HepG2 (cell line): Measurements from ENCODE around the gene RFXANK. TPM values are rescaled to one million over a fixed set of nuclear protein-coding genes. Genes with fewer than 3 reads are reported as not detected.
A peak's percentile ranks its signal among the peaks of the same experiment; 100 is the strongest.

Experiments used
- ATAC-seq: fragments of 200-7000 bp; cut with Tn5 transposase; 3 replicates; pipeline ENCODE4 v1.9.1; 2020; ENCODE audit warnings: mild to moderate bottlenecking, moderate library complexity
- BruUV-seq: library from RNA; stranded (reverse); fragments of 400-500 nt; replicated peaks from 2 replicates; lab custom pipeline; 2021; lab: Mats Ljungman, UMichigan
- CTCF ChIA-PET: fragments of 300-600 bp; formaldehyde crosslinking; extraction: SDS; loops from one replicate; lab custom pipeline; 2021; ENCODE audit warnings: low total read pairs, inconsistent platforms, low intra/inter-chr PET ratio; lab: Yijun Ruan, JAX
- POLR2A ChIA-PET: fragments of 350-600 bp; sonication (Branson Sonifier 250); formaldehyde crosslinking; loops from one replicate; lab custom pipeline; 2020; ENCODE audit warnings: antibody characterized with exemption, inconsistent platforms; lab: Yijun Ruan, JAX
- DNase-seq: peaks from one replicate; pipeline ENCODE4 v3.0.0-alpha.2; 2015; ENCODE audit warnings: low spot score
- FAIRE-seq: peaks from 3 replicates; lab custom pipeline; 2011; peaks lifted over from hg19 to GRCh38; lab: Jason Lieb, UNC
- H2AFZ ChIP-seq: one replicate; pipeline ENCODE4 v1.6.1; 2011; ENCODE audit warnings: low read length, inconsistent platforms
- H3K27ac ChIP-seq: fragments of 300-600 bp; 3 replicates; pipeline ENCODE4 v1.8.0; 2011; ENCODE audit warnings: mixed run types, mild to moderate bottlenecking, mixed read lengths, low read length, inconsistent platforms; ENCODE audit not compliant: insufficient read depth; ENCODE audit errors: extremely low read length
- H3K27me3 ChIP-seq, 2 experiments: fragments of 200-600 bp in 1 of 2; 2 replicates in 1 of 2; 3 replicates in 1 of 2; pipeline versions ENCODE4 v1.6.0 to v1.8.0; 2011; ENCODE audit warnings: low read length in 2 of 2, mild to moderate bottlenecking in 2 of 2, moderate library complexity in 2 of 2, inconsistent platforms in 1 of 2; ENCODE audit not compliant: insufficient read depth in 2 of 2, control insufficient read depth in 1 of 2
- H3K36me3 ChIP-seq, 2 experiments: fragments of 200-600 bp in 1 of 2; replicated peaks in 1 of 2; 2 replicates in 1 of 2; 3 replicates in 1 of 2; pipeline versions ENCODE4 v1.5.1 to v1.8.0; 2011; ENCODE audit warnings: low read length in 2 of 2, inconsistent platforms in 1 of 2; ENCODE audit not compliant: insufficient read depth in 2 of 2, control insufficient read depth in 1 of 2
- H3K4me1 ChIP-seq: 2 replicates; pipeline ENCODE4 v1.5.1; 2012; ENCODE audit warnings: low read length, inconsistent platforms; ENCODE audit not compliant: insufficient read depth
- H3K4me2 ChIP-seq: 2 replicates; pipeline ENCODE4 v1.6.0; 2011; ENCODE audit warnings: low read depth, low read length, inconsistent platforms
- H3K4me3 ChIP-seq, 3 experiments: fragments of 200-600 bp in 1 of 3; sonication (generic), shearing (Covaris generic) in 1 of 3; replicated peaks in 1 of 3; 2 replicates each; pipeline ENCODE4 v1.5.1; 2011 to 2016; ENCODE audit warnings: low read length in 3 of 3, inconsistent platforms in 2 of 3, low read depth in 2 of 3, mild to moderate bottlenecking in 2 of 3, control low read depth in 1 of 3, mixed read lengths in 1 of 3; ENCODE audit not compliant: insufficient read depth in 1 of 3
- H3K79me2 ChIP-seq: one replicate; pipeline ENCODE4 v1.6.1; 2011; ENCODE audit warnings: low read length, inconsistent platforms; ENCODE audit not compliant: insufficient read depth
- H3K9ac ChIP-seq: 2 replicates; pipeline ENCODE4 v1.6.0; 2011; ENCODE audit warnings: mild to moderate bottlenecking, low read depth, low read length, inconsistent platforms; ENCODE audit not compliant: insufficient read depth
- H3K9me3 ChIP-seq: 2 replicates; pipeline ENCODE4 v1.5.1; 2012; ENCODE audit warnings: mild to moderate bottlenecking, low read length
- H4K20me1 ChIP-seq: 2 replicates; pipeline ENCODE4 v1.6.0; 2011; ENCODE audit warnings: inconsistent platforms, mild to moderate bottlenecking, low read length, moderate library complexity; ENCODE audit not compliant: insufficient read depth
- CTCF ChIP-seq: sonication (generic); formaldehyde crosslinking; IDR thresholded peaks from 2 replicates; pipeline ENCODE4 v1.5.0; 2020; ENCODE audit warnings: mild to moderate bottlenecking, missing genetic modification reagents, moderate library complexity
- KAT7 ChIP-seq: IDR thresholded peaks from 2 replicates; pipeline ENCODE4 v1.6.1; 2018; ENCODE audit warnings: borderline replicate concordance, missing compliant biosample characterization
- POLR2A ChIP-seq, 2 experiments: IDR thresholded peaks; 2 replicates each; pipeline ENCODE4 v1.6.1; 2011; ENCODE audit warnings: low read depth in 2 of 2, low read length in 2 of 2, mild to moderate bottlenecking in 1 of 2, moderate library complexity in 1 of 2; ENCODE audit not compliant: insufficient read depth in 1 of 2
- TAF15 ChIP-seq: fragments of 200-400 bp; formaldehyde crosslinking; IDR thresholded peaks from one replicate; pipeline ENCODE4 v1.6.1; 2018; ENCODE audit warnings: mild to moderate bottlenecking, low read depth, low read length; ENCODE audit not compliant: poor library complexity, severe bottlenecking
- ZMYM3 ChIP-seq: sonication (generic); formaldehyde crosslinking; IDR thresholded peaks from 2 replicates; pipeline ENCODE4 v1.5.1; 2020; ENCODE audit warnings: mild to moderate bottlenecking, missing genetic modification reagents
- WGBS: methylation state at CpG from one replicate; pipeline ENCODE4 v1.1.6; 2017; ENCODE audit warnings: low lambda C conversion rate; 5-methylcytosine and 5-hydroxymethylcytosine counted together
- in situ Hi-C: cut with HindIII; loops from 2 replicates; pipeline ENCODE4 v1.10.0; 2017; ENCODE audit warnings: low pct_unique_long_range_greater_than_20kb; ENCODE audit not compliant: extremely low pct_ligation_motif_present
- intact Hi-C: fragments of 100-400 bp; cut with micrococcal nuclease; formaldehyde crosslinking; loops from one replicate; pipeline ENCODE4 v1.10.0; 2022; ENCODE audit not compliant: unreplicated experiment
- polyA plus RNA-seq, 8 experiments: library from polyadenylated mRNA; depleted of rRNA in 3 of 8; stranded (reverse) in 7 of 8; unstranded in 1 of 8; fragments of >200 nt; fragmentation: Illumina TruSeq in 4 of 8; extraction: Trizol in 4 of 8; gene quantifications; 2 replicates each; pipeline versions ENCODE4 v1.2.1 to v1.2.3, GENCODE V29; 2011 to 2016; ENCODE audit warnings: low read depth in 4 of 8, missing spikeins in 1 of 8, mixed read lengths in 1 of 8; ENCODE audit not compliant: insufficient read depth in 1 of 8
- total RNA-seq, 5 experiments: library from RNA; depleted of rRNA; stranded (reverse); fragments of >200 nt; fragmentation: Illumina TruSeq; extraction: Trizol; gene quantifications; 2 replicates each; pipeline ENCODE4 v1.2.3, GENCODE V29; 2016; ENCODE audit warnings: low read depth in 1 of 5
- TF ChIP-seq, protein P1 (sequence below): sonication (generic); formaldehyde crosslinking; IDR thresholded peaks from 2 replicates; pipeline ENCODE4 v1.5.0; 2020; ENCODE audit warnings: missing genetic modification reagents

RFXANK gene
- total and polyA plus RNA-seq, 2 of the 13 experiments (the other 11 are each of a cell fraction or from before 2014, with no cell fraction given) = 49.9 to 80.7 TPM

DNA sequence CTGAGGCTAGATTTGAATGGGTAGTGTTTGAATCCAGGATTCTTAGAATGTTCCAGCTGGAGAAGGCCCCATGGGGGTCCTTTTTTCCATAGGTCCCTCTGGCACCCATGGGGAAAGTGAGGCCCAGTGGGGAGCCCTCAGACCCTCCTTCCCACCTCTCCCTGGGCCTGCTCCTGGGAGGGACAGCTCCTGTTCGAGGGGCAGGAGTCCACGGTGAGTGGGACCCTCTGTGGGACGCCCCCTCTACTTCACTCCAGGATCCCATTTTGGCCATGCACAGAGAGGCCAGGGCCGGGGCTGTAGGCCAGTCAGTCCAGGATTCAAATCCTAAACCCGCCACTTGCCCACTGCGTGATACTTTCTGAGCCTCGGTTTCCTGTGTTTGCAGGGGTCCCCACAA is 29.6 kb upstream of the RFXANK start:
- POLR2A ChIA-PET = no interaction called here
- Histone ChIP-seq H3K79me2 (no peaks in the 10 kb centered on the region), H2AFZ (no peak overlapping the region), H3K9ac (no peak overlapping the region), H3K4me2 (no peak overlapping the region), H4K20me1 (no peaks in the 10 kb centered on the region), H3K4me1 (no peaks in the 10 kb centered on the region), H3K9me3 (no peaks in the 10 kb centered on the region), H3K27me3 (no peaks in the 10 kb centered on the region), H3K36me3 (no peaks in the 10 kb centered on the region), H3K4me3 (no peak overlapping the region), H3K27ac (no peak overlapping the region)
- intact Hi-C loops (no loop called here), in situ Hi-C loops (no loop called here)
- CTCF ChIA-PET = no interaction called here
- no TSS peak for BruUV-seq
- FAIRE-seq (no peak), ATAC-seq (no peak; the same call in 2 of the 3 replicates), DNase-seq (no peak)
- WGBS = 87% methylated on average over 5 of the region's 7 CpGs
- TF ChIP-seq, protein P1, sequence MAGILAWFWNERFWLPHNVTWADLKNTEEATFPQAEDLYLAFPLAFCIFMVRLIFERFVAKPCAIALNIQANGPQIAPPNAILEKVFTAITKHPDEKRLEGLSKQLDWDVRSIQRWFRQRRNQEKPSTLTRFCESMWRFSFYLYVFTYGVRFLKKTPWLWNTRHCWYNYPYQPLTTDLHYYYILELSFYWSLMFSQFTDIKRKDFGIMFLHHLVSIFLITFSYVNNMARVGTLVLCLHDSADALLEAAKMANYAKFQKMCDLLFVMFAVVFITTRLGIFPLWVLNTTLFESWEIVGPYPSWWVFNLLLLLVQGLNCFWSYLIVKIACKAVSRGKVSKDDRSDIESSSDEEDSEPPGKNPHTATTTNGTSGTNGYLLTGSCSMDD = no peak
- TF ChIP-seq TAF15 (no peak), CTCF (no peak), KAT7 (no peak)

DNA sequence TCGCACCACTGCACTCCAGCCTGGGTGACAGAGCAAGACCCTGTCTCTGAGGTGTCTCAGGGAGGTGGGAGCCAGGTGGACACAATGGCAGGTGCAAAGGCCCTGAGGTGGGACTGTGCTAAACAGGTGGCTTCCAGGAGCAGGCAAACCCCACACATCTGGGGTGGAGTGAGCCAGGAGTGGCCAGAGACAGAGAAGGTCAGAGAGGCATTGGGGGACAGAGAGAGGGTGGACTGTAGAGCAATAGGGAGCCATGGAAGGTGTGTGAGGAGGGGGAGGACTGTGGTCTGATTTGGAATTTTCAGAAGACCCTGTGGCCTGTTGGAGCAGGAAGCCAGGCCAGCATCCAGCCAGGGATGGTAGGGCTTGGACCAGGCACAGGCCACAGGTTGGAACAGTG is 26.7 kb upstream of the RFXANK start:
- Histone ChIP-seq H3K36me3 (no peaks in the 10 kb centered on the region), H3K4me1 (peaks cover 18% of the 10 kb centered on the region), H3K9me3 (no peaks in the 10 kb centered on the region), H3K27me3 (no peaks in the 10 kb centered on the region), H2AFZ (no peak overlapping the region), H4K20me1 (no peaks in the 10 kb centered on the region), H3K4me3 (no peak overlapping the region), H3K4me2 (no peak overlapping the region), H3K79me2 (no peaks in the 10 kb centered on the region), H3K27ac (no peak overlapping the region), H3K9ac (no peak overlapping the region)
- TF ChIP-seq POLR2A (IDR thresholded peaks at IDR 0.05; ENCODE audit: insufficient read depth in 1 of 2, low read depth in 2 of 2, low read length in 2 of 2) (no peak), ZMYM3 (CRISPR knock-in tag) (0 out of 2 replicates have a peak, but pooled peaks have one; percentile 49)
- no peak for FAIRE-seq
- BruUV-seq = no TSS peak
- intact Hi-C loops (no loop called here), in situ Hi-C loops (no loop called here)
- ChIA-PET POLR2A (no interaction called here), CTCF (no interaction called here)
- 91% methylated on average over 1 of the region's 1 CpG for WGBS
- no peak for DNase-seq
- ATAC-seq = no peak
